Caco-2 (cell line): Measurements from ENCODE around the gene SLC2A13. TPM values are rescaled to one million over a fixed set of nuclear protein-coding genes. Genes with fewer than 3 reads are reported as not detected.

Experiments used
- BruUV-seq: library from RNA; stranded (reverse); fragments of 400-500 nt; replicated peaks from 2 replicates; lab custom pipeline; 2021; lab: Mats Ljungman, UMichigan
- CTCF ChIA-PET: fragments of 300-600 bp; sonication (Branson Sonifier 250); formaldehyde crosslinking; loops from one replicate; lab custom pipeline; 2022; ENCODE audit warnings: antibody characterized with exemption; lab: Charles Lee
- POLR2A ChIA-PET: fragments of 300-600 bp; sonication (Branson Sonifier 250); formaldehyde crosslinking; loops from one replicate; lab custom pipeline; 2022; ENCODE audit warnings: antibody characterized with exemption; lab: Charles Lee
- DNase-seq, 2 experiments: peaks; one replicate each; pipeline versions ENCODE4 v3.0.0 to v3.0.0-alpha.2; 2020 to 2022
- H3K27me3 ChIP-seq: replicated peaks from 2 replicates; pipeline ENCODE4 v1.6.0; 2011; ENCODE audit warnings: low read length; ENCODE audit not compliant: control insufficient read depth, insufficient read depth
- H3K36me3 ChIP-seq: 2 replicates; pipeline ENCODE4 v1.5.1; 2011; ENCODE audit warnings: low read length; ENCODE audit not compliant: control insufficient read depth, insufficient read depth
- H3K4me1 ChIP-seq: fragments of 250-450 bp; sonication (Bioruptor Pico); 2 replicates; pipeline ENCODE4 v1.5.1; 2020; ENCODE audit warnings: mild to moderate bottlenecking
- H3K4me3 ChIP-seq: 2 replicates; pipeline ENCODE4 v1.5.1; 2011; ENCODE audit warnings: low read depth, mild to moderate bottlenecking, control low read depth, low read length
- H3K9me3 ChIP-seq: fragments of 250-450 bp; sonication (Bioruptor Pico); 2 replicates; pipeline ENCODE4 v1.5.1; 2020; ENCODE audit warnings: mild to moderate bottlenecking, moderate library complexity
- H3K27ac Mint-ChIP-seq: one replicate; pipeline ENCODE4 v1.8.0; 2022; ENCODE audit warnings: mixed read lengths; ENCODE audit not compliant: unreplicated experiment
- H3K27me3 Mint-ChIP-seq: one replicate; pipeline ENCODE4 v1.8.0; 2022; ENCODE audit warnings: mixed read lengths; ENCODE audit not compliant: insufficient read depth, unreplicated experiment
- H3K36me3 Mint-ChIP-seq: one replicate; pipeline ENCODE4 v1.8.0; 2022; ENCODE audit warnings: mild to moderate bottlenecking, mixed read lengths; ENCODE audit not compliant: insufficient read depth, unreplicated experiment
- H3K4me1 Mint-ChIP-seq: one replicate; pipeline ENCODE4 v1.8.0; 2022; ENCODE audit warnings: low read depth, mixed read lengths; ENCODE audit not compliant: unreplicated experiment
- H3K4me3 Mint-ChIP-seq: one replicate; pipeline ENCODE4 v1.8.0; 2022; ENCODE audit warnings: mild to moderate bottlenecking, moderate library complexity, mixed read lengths; ENCODE audit not compliant: unreplicated experiment
- H3K9me3 Mint-ChIP-seq: one replicate; pipeline ENCODE4 v1.8.0; 2022; ENCODE audit warnings: mixed read lengths; ENCODE audit not compliant: unreplicated experiment
- intact Hi-C: fragments of 100-400 bp; cut with micrococcal nuclease; formaldehyde crosslinking; loops from one replicate; pipeline ENCODE4 v1.10.0; 2022; ENCODE audit not compliant: unreplicated experiment
- total RNA-seq: library from RNA; stranded (reverse); gene quantifications from 2 replicates; pipeline ENCODE4 v1.2.3, GENCODE V29; 2022
- TF ChIP-seq, protein P1 (sequence below), 2 experiments: fragments of 200-600 bp in 1 of 2; IDR thresholded peaks; 1 replicate in 1 of 2; 2 replicates in 1 of 2; pipeline versions ENCODE4 v1.5.1 to v1.8.0; 2011 to 2022; ENCODE audit warnings: antibody characterized with exemption in 1 of 2, control low read depth in 1 of 2, inconsistent platforms in 1 of 2, low read depth in 1 of 2, low read length in 1 of 2, mild to moderate bottlenecking in 1 of 2, moderate library complexity in 1 of 2; ENCODE audit not compliant: insufficient read depth in 1 of 2, severe bottlenecking in 1 of 2, unreplicated experiment in 1 of 2

The SLC2A13 gene
- total RNA-seq, 1 experiment from 2014 or later, result 3.0 TPM

DNA sequence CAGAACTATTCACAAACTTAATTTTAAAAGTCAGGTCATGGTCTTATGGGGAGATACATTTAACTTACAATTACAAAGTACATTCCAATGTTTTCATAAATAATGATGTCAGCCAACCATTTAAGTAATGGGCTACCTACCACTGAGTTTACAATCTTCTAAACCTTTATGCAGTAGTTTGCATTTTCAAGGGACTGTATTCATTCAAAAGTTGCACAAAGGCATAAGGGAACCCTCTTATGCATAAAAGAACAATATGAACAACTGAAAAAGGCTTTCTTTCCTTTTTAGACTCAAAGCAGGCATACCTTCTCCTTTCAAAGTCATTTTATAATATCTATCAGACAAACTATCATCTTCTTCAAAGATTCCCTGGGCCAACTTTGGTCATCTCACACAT lies 230.2 kb downstream of the SLC2A13 start:
- ChIA-PET CTCF (no interaction called here), POLR2A (no interaction called here)
- H3K27me3 ChIP-seq, result no peaks in the 10 kb centered on the region
- peaks cover 5% of the 10 kb centered on the region for H3K9me3 ChIP-seq
- intact Hi-C loops, result no loop called here
- H3K4me1 ChIP-seq, result no peaks in the 10 kb centered on the region
- no peak for DNase-seq
- H3K4me1 Mint-ChIP-seq, result no peaks in the 10 kb centered on the region
- H3K36me3 Mint-ChIP-seq, result no peaks in the 10 kb centered on the region
- TF ChIP-seq, protein P1, sequence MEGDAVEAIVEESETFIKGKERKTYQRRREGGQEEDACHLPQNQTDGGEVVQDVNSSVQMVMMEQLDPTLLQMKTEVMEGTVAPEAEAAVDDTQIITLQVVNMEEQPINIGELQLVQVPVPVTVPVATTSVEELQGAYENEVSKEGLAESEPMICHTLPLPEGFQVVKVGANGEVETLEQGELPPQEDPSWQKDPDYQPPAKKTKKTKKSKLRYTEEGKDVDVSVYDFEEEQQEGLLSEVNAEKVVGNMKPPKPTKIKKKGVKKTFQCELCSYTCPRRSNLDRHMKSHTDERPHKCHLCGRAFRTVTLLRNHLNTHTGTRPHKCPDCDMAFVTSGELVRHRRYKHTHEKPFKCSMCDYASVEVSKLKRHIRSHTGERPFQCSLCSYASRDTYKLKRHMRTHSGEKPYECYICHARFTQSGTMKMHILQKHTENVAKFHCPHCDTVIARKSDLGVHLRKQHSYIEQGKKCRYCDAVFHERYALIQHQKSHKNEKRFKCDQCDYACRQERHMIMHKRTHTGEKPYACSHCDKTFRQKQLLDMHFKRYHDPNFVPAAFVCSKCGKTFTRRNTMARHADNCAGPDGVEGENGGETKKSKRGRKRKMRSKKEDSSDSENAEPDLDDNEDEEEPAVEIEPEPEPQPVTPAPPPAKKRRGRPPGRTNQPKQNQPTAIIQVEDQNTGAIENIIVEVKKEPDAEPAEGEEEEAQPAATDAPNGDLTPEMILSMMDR (IDR thresholded peaks at IDR 0.05; ENCODE audit: insufficient read depth in 1 of 2, low read depth in 1 of 2, low read length in 1 of 2, severe bottlenecking in 1 of 2, unreplicated experiment in 1 of 2), result no peak
- no peaks in the 10 kb centered on the region for H3K27me3 Mint-ChIP-seq
- peaks cover 10% of the 10 kb centered on the region for H3K9me3 Mint-ChIP-seq
- H3K27ac Mint-ChIP-seq, result no peak overlapping the region
- BruUV-seq, result no TSS peak
- H3K36me3 ChIP-seq, result no peaks in the 10 kb centered on the region
- H3K4me3 ChIP-seq, result no peak overlapping the region
- no peak overlapping the region for H3K4me3 Mint-ChIP-seq

DNA sequence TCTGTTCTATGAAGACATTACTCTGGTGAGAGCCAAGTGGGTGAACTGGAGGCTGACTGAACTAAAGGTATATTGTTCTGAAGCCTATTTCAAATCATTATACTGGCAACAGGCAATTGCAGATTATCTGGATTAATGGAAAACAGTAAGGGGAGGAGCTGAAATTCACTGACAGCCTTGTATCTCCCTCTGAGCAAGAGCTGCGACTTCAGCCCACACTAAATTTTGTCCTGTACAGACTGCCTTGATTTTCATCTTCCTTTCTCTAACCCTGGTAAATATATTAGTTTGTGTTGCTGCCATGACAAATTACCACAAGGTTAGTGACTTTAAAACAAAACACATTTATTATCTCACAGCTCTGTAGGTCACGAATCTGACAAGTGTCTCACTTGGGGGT lies 231.1 kb downstream of the SLC2A13 start:
- no peak overlapping the region for H3K27ac Mint-ChIP-seq
- no peak overlapping the region for H3K4me3 Mint-ChIP-seq
- ChIA-PET POLR2A (no interaction called here), CTCF (no interaction called here)
- H3K4me1 ChIP-seq, result no peaks in the 10 kb centered on the region
- no TSS peak for BruUV-seq
- TF ChIP-seq, protein P1 (IDR thresholded peaks at IDR 0.05; ENCODE audit: insufficient read depth in 1 of 2, low read depth in 1 of 2, low read length in 1 of 2, severe bottlenecking in 1 of 2, unreplicated experiment in 1 of 2), result no peak
- no peak overlapping the region for H3K4me3 ChIP-seq
- no peaks in the 10 kb centered on the region for H3K4me1 Mint-ChIP-seq
- peaks cover 10% of the 10 kb centered on the region for H3K9me3 Mint-ChIP-seq
- no peak for DNase-seq
- no peaks in the 10 kb centered on the region for H3K27me3 ChIP-seq
- H3K36me3 ChIP-seq, result no peaks in the 10 kb centered on the region
- intact Hi-C loops, result no loop called here
- peaks cover 5% of the 10 kb centered on the region for H3K9me3 ChIP-seq
- H3K27me3 Mint-ChIP-seq, result no peaks in the 10 kb centered on the region
- no peaks in the 10 kb centered on the region for H3K36me3 Mint-ChIP-seq

DNA sequence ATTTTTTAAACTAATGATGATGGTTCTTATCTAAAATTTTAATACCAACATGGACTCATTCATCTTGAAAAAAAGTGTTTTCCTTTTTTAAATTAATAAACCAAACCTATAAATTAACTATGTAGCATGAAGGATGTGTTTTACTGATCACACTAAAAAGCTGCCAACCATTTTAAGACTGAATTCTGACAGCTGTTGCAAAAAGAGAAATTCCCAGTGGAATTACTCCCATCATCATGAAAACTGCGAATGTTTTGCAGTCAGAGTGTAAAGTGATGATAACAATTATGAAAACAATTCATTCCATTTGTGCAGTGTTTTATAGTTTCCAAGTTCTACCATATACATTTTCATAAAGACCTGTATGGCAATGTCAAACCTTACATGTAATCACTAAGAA lies 232.8 kb downstream of the SLC2A13 start:
- no peaks in the 10 kb centered on the region for H3K36me3 Mint-ChIP-seq
- no peaks in the 10 kb centered on the region for H3K36me3 ChIP-seq
- H3K4me1 Mint-ChIP-seq, result no peaks in the 10 kb centered on the region
- no peak overlapping the region for H3K4me3 Mint-ChIP-seq
- peaks cover 5% of the 10 kb centered on the region for H3K9me3 ChIP-seq
- H3K27me3 Mint-ChIP-seq, result no peaks in the 10 kb centered on the region
- H3K4me1 ChIP-seq, result no peaks in the 10 kb centered on the region
- no peaks in the 10 kb centered on the region for H3K27me3 ChIP-seq
- no TSS peak for BruUV-seq
- no peak overlapping the region for H3K4me3 ChIP-seq
- ChIA-PET CTCF (no interaction called here), POLR2A (no interaction called here)
- no peak overlapping the region for H3K27ac Mint-ChIP-seq
- no peak for DNase-seq
- H3K9me3 Mint-ChIP-seq, result peaks cover 5% of the 10 kb centered on the region
- intact Hi-C loops, result no loop called here
- TF ChIP-seq, protein P1 (IDR thresholded peaks at IDR 0.05; ENCODE audit: insufficient read depth in 1 of 2, low read depth in 1 of 2, low read length in 1 of 2, severe bottlenecking in 1 of 2, unreplicated experiment in 1 of 2), result no peak
